IMR-90 (cell line): ENCODE measurements around the gene SRI. TPM values are rescaled to one million over a fixed set of nuclear protein-coding genes. Genes with fewer than 3 reads are reported as not detected.

Experiments
- ATAC-seq: fragments of 200-7000 bp; cut with Tn5 transposase; 2 replicates; pipeline ENCODE4 v1.9.1; 2020; ENCODE audit warnings: low read depth, mild to moderate bottlenecking, moderate library complexity
- BruUV-seq: library from RNA; stranded (reverse); fragments of 400-500 nt; replicated peaks from 2 replicates; lab custom pipeline; 2021; lab: Mats Ljungman, UMichigan
- CTCF ChIA-PET: fragments of 300-600 bp; formaldehyde crosslinking; extraction: SDS; loops from one replicate; lab custom pipeline; 2021; ENCODE audit warnings: antibody characterized with exemption; lab: Yijun Ruan, JAX
- POLR2A ChIA-PET: fragments of 300-600 bp; sonication (Branson Sonifier 250); formaldehyde crosslinking; loops from one replicate; lab custom pipeline; 2022; ENCODE audit warnings: antibody characterized with exemption; ENCODE audit not compliant: unreplicated experiment; lab: Charles Lee
- DNase-seq: peaks from one replicate; pipeline ENCODE4 v3.0.0; 2013
- H2AFZ ChIP-seq: replicated peaks from 2 replicates; pipeline ENCODE3; 2013; ENCODE audit warnings: low read length, mild to moderate bottlenecking; ENCODE audit not compliant: poor library complexity
- H2AK5ac ChIP-seq: 2 replicates; pipeline ENCODE4 v1.6.1; 2013; ENCODE audit warnings: low read depth, low read length, inconsistent platforms
- H2AK9ac ChIP-seq: replicated peaks from 2 replicates; pipeline ENCODE3; 2013; ENCODE audit warnings: mild to moderate bottlenecking, low read depth, low read length, moderate library complexity; ENCODE audit not compliant: poor library complexity
- H2BK120ac ChIP-seq: 2 replicates; pipeline ENCODE4 v1.6.1; 2013; ENCODE audit warnings: low read depth, low read length, inconsistent platforms
- H2BK15ac ChIP-seq: 3 replicates; pipeline ENCODE4 v1.6.1; 2013; ENCODE audit warnings: low read depth, low read length, inconsistent platforms
- H2BK20ac ChIP-seq: 2 replicates; pipeline ENCODE4 v1.6.1; 2013; ENCODE audit warnings: low read depth, mild to moderate bottlenecking, inconsistent platforms, low read length, moderate library complexity
- H2BK5ac ChIP-seq: 2 replicates; pipeline ENCODE4 v1.6.1; 2013; ENCODE audit warnings: mild to moderate bottlenecking, low read depth, low read length, inconsistent platforms; ENCODE audit not compliant: poor library complexity, severe bottlenecking
- H3K14ac ChIP-seq: replicated peaks from 2 replicates; pipeline ENCODE4 v1.6.1; 2013; ENCODE audit warnings: low read depth, low read length, inconsistent platforms
- H3K18ac ChIP-seq: 2 replicates; pipeline ENCODE4 v1.6.1; 2013; ENCODE audit warnings: low read depth, low read length, control low read depth
- H3K23ac ChIP-seq: 2 replicates; pipeline ENCODE4 v1.6.1; 2013; ENCODE audit warnings: low read depth, low read length, inconsistent platforms
- H3K27ac ChIP-seq: 2 replicates; pipeline ENCODE4 v1.5.1; 2013; ENCODE audit warnings: mild to moderate bottlenecking, control low read depth, low read length; ENCODE audit not compliant: insufficient read depth
- H3K27me3 ChIP-seq: 2 replicates; pipeline ENCODE4 v1.6.1; 2013; ENCODE audit warnings: low read length; ENCODE audit not compliant: control insufficient read depth, insufficient read depth
- H3K36me3 ChIP-seq: 2 replicates; pipeline ENCODE4 v1.6.1; 2013; ENCODE audit warnings: low read length, mixed read lengths; ENCODE audit not compliant: control insufficient read depth, insufficient read depth
- H3K4ac ChIP-seq: 2 replicates; pipeline ENCODE4 v1.6.1; 2013; ENCODE audit warnings: low read depth, low read length, inconsistent platforms
- H3K4me1 ChIP-seq: 2 replicates; pipeline ENCODE4 v1.6.1; 2013; ENCODE audit warnings: low read length, mixed read lengths; ENCODE audit not compliant: control insufficient read depth, insufficient read depth
- H3K4me2 ChIP-seq: 2 replicates; pipeline ENCODE4 v1.6.1; 2013; ENCODE audit warnings: low read depth, mild to moderate bottlenecking, control low read depth, low read length, moderate library complexity
- H3K4me3 ChIP-seq: 2 replicates; pipeline ENCODE4 v1.5.1; 2013; ENCODE audit warnings: low read depth, mild to moderate bottlenecking, control low read depth, low read length, moderate library complexity; ENCODE audit not compliant: insufficient read depth
- H3K56ac ChIP-seq: 2 replicates; pipeline ENCODE4 v1.6.1; 2013; ENCODE audit warnings: low read length, inconsistent platforms; ENCODE audit not compliant: insufficient read depth; ENCODE audit errors: extremely low read depth
- H3K79me1 ChIP-seq, 2 experiments: 2 replicates each; pipeline ENCODE4 v1.6.1; 2013; ENCODE audit warnings: low read length in 2 of 2, inconsistent platforms in 1 of 2, low read depth in 1 of 2
- H3K9ac ChIP-seq: 2 replicates; pipeline ENCODE4 v1.6.1; 2013; ENCODE audit warnings: low read depth, low read length, control low read depth
- H3K9me1 ChIP-seq: 2 replicates; pipeline ENCODE4 v1.6.1; 2013; ENCODE audit warnings: low read length, inconsistent platforms; ENCODE audit not compliant: insufficient read depth
- H3K9me3 ChIP-seq: 2 replicates; pipeline ENCODE4 v1.6.1; 2013; ENCODE audit warnings: low read length; ENCODE audit not compliant: control insufficient read depth, insufficient read depth
- H4K20me1 ChIP-seq: 2 replicates; pipeline ENCODE4 v1.6.1; 2013; ENCODE audit warnings: low read length, inconsistent platforms; ENCODE audit not compliant: insufficient read depth
- H4K5ac ChIP-seq: 2 replicates; pipeline ENCODE4 v1.6.1; 2013; ENCODE audit warnings: mild to moderate bottlenecking, low read depth, low read length, control low read depth
- H4K8ac ChIP-seq, 2 experiments: 2 replicates each; pipeline ENCODE4 v1.6.1; 2013; ENCODE audit warnings: low read depth in 2 of 2, low read length in 2 of 2, control low read depth in 1 of 2, inconsistent platforms in 1 of 2
- H4K91ac ChIP-seq: 2 replicates; pipeline ENCODE4 v1.6.1; 2013; ENCODE audit warnings: low read depth, low read length, inconsistent platforms; ENCODE audit not compliant: insufficient read depth
- CEBPB ChIP-seq: IDR thresholded peaks from 2 replicates; pipeline ENCODE4 v1.6.1; 2012; ENCODE audit warnings: low read depth, low read length, improper control_type of control experiment
- FOS ChIP-seq: fragments of 150-350 bp; IDR thresholded peaks from 2 replicates; pipeline ENCODE4 v1.6.1; 2016; ENCODE audit warnings: low read depth, low read length
- MAFK ChIP-seq: IDR thresholded peaks from 2 replicates; pipeline ENCODE4 v1.6.1; 2012; ENCODE audit warnings: low read depth, low read length, improper control_type of control experiment
- POLR2A ChIP-seq: IDR thresholded peaks from 2 replicates; pipeline ENCODE4 v1.6.1; 2012; ENCODE audit warnings: mild to moderate bottlenecking, low read depth, low read length
- RFX5 ChIP-seq: IDR thresholded peaks from 2 replicates; pipeline ENCODE4 v1.8.0; 2012; ENCODE audit warnings: low read depth, mild to moderate bottlenecking, low read length, moderate library complexity
- WGBS, 2 experiments: methylation state at CpG; one replicate each; pipeline versions ENCODE4 v1.1.5 to v1.1.7; 2013; ENCODE audit warnings: missing lambda C conversion rate in 2 of 2; ENCODE audit not compliant: insufficient read length in 1 of 2; ENCODE audit errors: extremely low coverage in 2 of 2; 5-methylcytosine and 5-hydroxymethylcytosine counted together
- dilution Hi-C: fragments of 300-500 bp; cut with HindIII; formaldehyde crosslinking; loops from one replicate; pipeline ENCODE4 v1.14.3; 2018; ENCODE audit warnings: low sequenced_read_pairs; ENCODE audit not compliant: unreplicated experiment
- in situ Hi-C: fragments of 300-500 bp; cut with MboI; formaldehyde crosslinking; loops from 3 replicates; pipeline ENCODE4 v1.14.3; 2019; ENCODE audit warnings: low sequenced_read_pairs, inconsistent platforms, mixed read lengths
- intact Hi-C: fragments of 100-400 bp; cut with micrococcal nuclease; formaldehyde crosslinking; loops from 2 replicates; pipeline ENCODE4 v1.10.0; 2022
- polyA plus RNA-seq, 3 experiments: library from polyadenylated mRNA; depleted of rRNA; stranded (reverse); fragments of >200 nt; gene quantifications; 2 replicates each; pipeline ENCODE4 v1.2.3, GENCODE V29; 2012; ENCODE audit warnings: low replicate concordance in 1 of 3
- total RNA-seq: library from RNA; depleted of rRNA; stranded (reverse); fragments of >200 nt; gene quantifications from 2 replicates; pipeline ENCODE4 v1.2.3, GENCODE V29; 2012

Gene SRI
- total and polyA plus RNA-seq, 2 of the 4 experiments (the other 2 are of a cell fraction): 83.3 to 115 TPM

GRCh38 chr7:88218836-88219605 lies 817 bp downstream of the SRI start:
- no peak overlapping the region for H2AK5ac ChIP-seq
- ATAC-seq (peak; percentile 33), DNase-seq (peak; percentile 66)
- ChIA-PET POLR2A (no interaction called here), CTCF (interaction anchor here (1.7 kb wide), 1 partner anchor 10 kb away, joined by 6 read pairs; no protein-coding TSS in a partner anchor)
- H3K14ac ChIP-seq: peak overlapping the region; percentile 3
- H3K79me1 ChIP-seq: peaks cover 24 to 35% of the 10 kb centered on the region in 2 experiments
- dilution Hi-C loops: no loop called here
- no peaks in the 10 kb centered on the region for H3K9me3 ChIP-seq
- peak overlapping the region; percentile 13; the same call in 1 of the 2 replicates for H3K23ac ChIP-seq
- no peak overlapping the region for H2BK20ac ChIP-seq
- H3K36me3 ChIP-seq: peaks cover 13% of the 10 kb centered on the region
- intact Hi-C loops: no loop called here
- H4K20me1 ChIP-seq: peaks cover 3% of the 10 kb centered on the region; the same call in 1 of the 2 replicates
- H3K9ac ChIP-seq: peak overlapping the region; percentile 80
- H3K4me3 ChIP-seq: peak overlapping the region; percentile 89
- TF ChIP-seq CEBPB: peak; percentile 25; the same call in 1 of the 2 replicates
- peak; percentile 40; the same call in 1 of the 2 replicates for TF ChIP-seq POLR2A
- TF ChIP-seq MAFK: 0 out of 2 replicates have a peak, but pooled peaks have one; percentile 10
- TF ChIP-seq RFX5: no peak
- TF ChIP-seq FOS: no peak
- BruUV-seq: no TSS peak
- in situ Hi-C loops: no loop called here
- H3K9me1 ChIP-seq: peaks cover 3% of the 10 kb centered on the region
- H3K4ac ChIP-seq: peak overlapping the region; percentile 34
- H4K8ac ChIP-seq: peak overlapping the region; percentile 48 to 74; a peak in 2 of 4 replicates
- H2AK9ac ChIP-seq: peak overlapping the region; percentile 11
- H4K91ac ChIP-seq: no peak overlapping the region
- WGBS, 2 experiments: no CpG with 5 or more reads among the region's 27 CpGs
- H2BK120ac ChIP-seq: no peak overlapping the region
- peak overlapping the region; percentile 19 for H3K27ac ChIP-seq
- peak overlapping the region; percentile 0 for H2BK5ac ChIP-seq
- peaks cover 2% of the 10 kb centered on the region; the same call in 1 of the 2 replicates for H3K4me1 ChIP-seq
- H2BK15ac ChIP-seq: no peak overlapping the region
- peak overlapping the region; percentile 1; the same call in 1 of the 2 replicates for H4K5ac ChIP-seq
- H3K18ac ChIP-seq: peak overlapping the region; percentile 11; the same call in 1 of the 2 replicates
- H2AFZ ChIP-seq: peak overlapping the region; percentile 48
- peak overlapping the region; percentile 33 for H3K56ac ChIP-seq
- H3K4me2 ChIP-seq: peak overlapping the region; percentile 97
- H3K27me3 ChIP-seq: no peaks in the 10 kb centered on the region
